Left renal pelvis (tissue), 4 donors: ENCODE data around the gene ZNF654. TPM values are rescaled to one million over a fixed set of nuclear protein-coding genes. Genes with fewer than 3 reads are reported as not detected.
"Not testable (repeated sequence)": the region's sequence is repeated elsewhere in the genome, so short reads cannot be mapped to it uniquely, and the experiment has no call there.

Source experiments
- DNase-seq, 4 donors: peaks; one replicate each; pipeline ENCODE4 v3.0.0-alpha.2; 2013; ENCODE audit warnings: low read depth in 4 of 4, low spot score in 3 of 4
- polyA plus RNA-seq, 4 donors: library from polyadenylated mRNA; unstranded; fragments of 120-200 nt; gene quantifications; one replicate each; pipeline ENCODE4 v1.2.1, GENCODE V29; 2013; ENCODE audit not compliant: insufficient read length in 4 of 4

Gene ZNF654
- polyA plus RNA-seq, 4 donors, result 20.6 to 25.7 (median 21.0) TPM

GRCh38 chr3:88059380-88060170 is 520 bp downstream of the ZNF654 start:
- DNase-seq, result peak in 2 of 4 donors; percentile 12 to 23

- no peak for DNase-seq
Measured at GRCh38 chr3:88061746-88062145, 2.7 kb downstream of the ZNF654 start.

- DNase-seq, result no peak
Measured at GRCh38 chr3:88075072-88075471, 16.0 kb downstream of the ZNF654 start.

- no peak for DNase-seq
Measured at GRCh38 chr3:88075497-88075896, 16.4 kb downstream of the ZNF654 start.

- no peak for DNase-seq
Measured at GRCh38 chr3:88076712-88077111, 17.7 kb downstream of the ZNF654 start.

DNA sequence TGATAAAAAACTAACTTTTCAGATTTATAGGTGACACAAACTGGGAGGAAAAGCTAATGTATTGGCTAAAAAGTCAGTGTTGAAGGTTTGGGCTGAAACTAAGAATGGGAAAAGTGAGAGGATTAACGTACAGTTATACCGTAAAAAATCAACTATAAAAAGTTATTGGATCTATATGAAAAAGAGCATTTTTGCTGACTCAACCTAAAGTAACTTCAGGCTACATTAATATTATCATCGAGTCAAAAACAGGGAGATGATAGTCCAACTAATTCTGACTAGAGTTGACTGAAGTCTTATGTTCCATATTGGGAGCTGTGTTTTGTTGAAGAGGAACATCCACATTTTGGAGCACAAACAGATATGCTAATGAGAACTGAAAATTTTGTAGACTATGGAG is 19.9 kb downstream of the ZNF654 start:
- DNase-seq, result no peak

DNA sequence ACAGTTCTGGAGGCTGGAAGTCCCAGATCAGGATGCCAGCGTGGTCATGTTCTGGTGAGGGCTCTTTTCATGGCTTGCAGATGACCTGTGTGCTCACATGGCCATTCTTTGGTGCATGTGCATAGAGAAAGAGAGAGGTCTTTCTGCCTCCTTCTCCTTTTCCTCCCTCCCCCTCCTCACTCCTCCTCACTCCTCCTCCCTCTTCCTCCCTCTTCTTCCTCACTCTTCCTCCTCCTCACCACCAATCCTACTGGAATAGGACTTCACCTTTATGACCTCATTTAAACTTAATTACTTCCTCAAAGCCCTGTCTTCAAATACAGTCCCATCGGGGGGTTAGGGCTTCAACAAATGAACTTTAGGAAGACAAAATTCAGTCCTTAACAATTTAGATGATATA is 23.8 kb downstream of the ZNF654 start:
- DNase-seq, result no peak

GRCh38 chr3:88084097-88084501 is 25.0 kb downstream of the ZNF654 start:
- DNase-seq, result peak in 3 of 4 donors; percentile 19 to 57 (median 22)

- no peak for DNase-seq
Measured at GRCh38 chr3:88090681-88091080, 31.6 kb downstream of the ZNF654 start.

DNA sequence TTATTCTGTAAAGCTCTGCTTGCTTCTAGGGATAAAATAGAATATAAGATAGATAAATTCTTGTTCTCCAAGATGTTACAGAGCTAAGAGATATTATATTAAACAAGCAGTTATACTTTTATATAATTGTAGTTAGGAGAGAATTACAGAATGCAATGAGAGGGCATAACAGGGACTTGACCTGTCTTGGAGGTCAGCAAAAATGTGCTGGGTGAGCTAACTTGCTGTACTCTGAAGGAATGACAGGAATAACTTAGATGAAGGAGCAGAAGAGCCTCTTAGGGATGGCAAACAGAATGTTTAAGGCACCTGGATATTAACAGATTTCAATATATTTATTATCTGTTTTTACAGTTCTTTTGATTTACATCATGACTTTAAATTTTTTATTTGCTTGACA is 33.2 kb downstream of the ZNF654 start:
- no peak for DNase-seq

- DNase-seq, result no peak
Measured at GRCh38 chr3:88093266-88093665, 34.2 kb downstream of the ZNF654 start.

- DNase-seq, result no peak
Measured at GRCh38 chr3:88101142-88101541, 42.1 kb downstream of the ZNF654 start.

DNA sequence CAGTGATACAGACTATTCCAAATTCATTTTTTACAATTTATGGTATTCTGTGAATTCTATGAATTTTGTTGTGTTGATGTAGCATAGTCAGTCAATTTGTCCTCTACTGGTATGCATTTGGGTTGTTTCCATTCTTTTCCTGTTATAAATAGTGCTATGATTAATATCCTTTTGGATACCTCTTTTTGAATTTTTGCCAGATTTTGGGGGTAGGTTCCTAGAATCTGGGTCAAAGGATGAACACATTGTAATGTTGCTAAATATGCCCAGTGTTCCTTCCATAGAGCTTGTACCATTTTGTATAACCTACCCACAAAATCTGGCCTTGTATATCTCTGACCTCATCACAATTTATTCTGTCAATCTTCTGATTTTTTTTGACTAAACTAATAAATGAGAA is 46.3 kb downstream of the ZNF654 start:
- DNase-seq, result no peak

GRCh38 chr3:88112289-88112688 is 53.2 kb downstream of the ZNF654 start:
- no peak for DNase-seq

GRCh38 chr3:88113311-88114162 is 54.5 kb downstream of the ZNF654 start:
- peak; percentile 27 to 65 (median 30) for DNase-seq

- no peak for DNase-seq
Measured at GRCh38 chr3:88114878-88115549, 56.0 kb downstream of the ZNF654 start.

- no peak for DNase-seq
Measured at GRCh38 chr3:88117683-88118082, 58.6 kb downstream of the ZNF654 start.

GRCh38 chr3:88118603-88119002 is 59.5 kb downstream of the ZNF654 start:
- not testable (repeated sequence) for DNase-seq

DNA sequence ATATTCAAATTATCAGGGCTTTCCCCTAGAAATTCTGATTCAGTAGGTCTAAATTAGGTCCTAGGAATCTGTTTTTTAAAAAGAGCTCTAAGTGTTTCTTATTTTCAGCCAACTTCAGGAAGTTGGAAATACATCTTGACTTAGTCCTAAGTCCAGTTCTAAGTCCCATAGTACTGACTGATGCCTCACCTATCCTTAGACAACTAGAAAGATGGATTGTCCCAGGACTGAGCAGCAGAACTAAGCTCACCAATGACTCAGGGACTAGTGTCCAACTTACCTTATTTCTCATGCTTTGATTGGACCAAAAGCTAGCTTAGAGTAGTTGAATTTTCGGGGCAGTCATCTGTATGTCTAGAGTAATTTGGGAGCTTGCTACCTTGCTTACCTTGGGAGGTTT is 64.5 kb downstream of the ZNF654 start:
- DNase-seq, result no peak

DNA sequence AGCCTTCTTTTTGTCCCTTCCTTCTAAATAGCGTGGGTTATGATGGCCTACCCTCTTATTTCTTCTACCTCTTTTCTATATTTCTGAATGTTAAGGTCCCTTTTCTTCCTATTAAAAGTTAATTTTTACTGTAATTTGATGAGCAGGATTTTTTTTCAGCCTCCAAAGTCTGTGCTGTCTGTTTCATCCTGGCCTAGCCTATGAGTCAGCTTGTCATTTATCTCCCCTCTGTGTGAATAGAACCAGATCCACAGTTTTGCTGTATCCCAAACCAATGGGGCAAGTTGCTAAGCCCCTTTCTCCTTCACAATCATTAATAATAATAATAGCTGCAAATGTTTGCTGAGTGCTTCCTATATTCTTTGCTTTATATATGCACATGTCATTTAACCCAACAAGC is 72.6 kb downstream of the ZNF654 start:
- DNase-seq, result no peak

- DNase-seq, result no peak
Measured at GRCh38 chr3:88132894-88133293, 73.8 kb downstream of the ZNF654 start.
